ENCODE measurements around the gene CCHCR1. TPM values are rescaled to one million over a fixed set of nuclear protein-coding genes. Genes with fewer than 3 reads are reported as not detected.

Gene CCHCR1
- total RNA-seq, 1 experiment from 2014 or later: 31.3 TPM

DNA sequence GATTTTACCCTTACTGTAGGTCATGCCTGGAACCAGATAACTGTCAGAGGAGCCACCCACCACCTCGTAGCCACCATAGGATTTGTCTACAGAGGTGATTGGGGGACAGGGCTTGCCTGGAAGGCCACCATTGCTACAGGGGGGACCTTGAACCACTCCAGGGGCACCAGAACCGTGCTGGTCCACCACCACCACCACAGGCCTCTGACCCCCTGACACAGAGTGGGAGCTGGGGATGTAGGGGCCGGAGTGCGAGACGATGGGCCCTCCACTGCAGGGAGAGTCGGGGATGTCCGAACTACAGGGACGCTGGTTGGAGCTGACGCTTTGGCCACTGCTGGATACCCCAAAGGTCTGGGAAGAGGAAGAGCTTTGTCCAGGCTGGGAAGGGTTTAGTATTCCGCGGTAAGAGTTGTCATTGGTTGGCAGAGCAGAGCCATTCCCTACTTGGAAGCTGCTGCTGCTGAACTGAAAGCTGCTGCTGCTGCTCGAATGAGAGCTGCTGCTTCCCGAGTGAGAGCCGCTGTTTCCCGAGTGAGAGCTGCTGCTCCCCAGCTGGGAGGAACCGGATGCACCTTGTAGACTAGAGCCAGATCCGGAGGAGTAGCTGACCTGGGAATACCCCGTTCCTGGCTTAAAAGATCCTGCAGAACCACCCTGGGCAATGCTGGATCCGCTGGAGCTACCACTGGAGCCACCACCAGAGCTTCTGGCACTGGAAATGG lies 40.8 kb downstream of the CCHCR1 start:
- Histone ChIP-seq H4K20me1 (ENCODE audit: low read length) (no peaks in the 10 kb centered on the region), H3K27ac (ENCODE audit: low read length) (no peak overlapping the region), H3K4me2 (ENCODE audit: low read length) (0 out of 2 replicates have a peak overlapping the region, but pooled peaks have one; percentile 26), H3F3A (ENCODE audit: low read length, unreplicated experiment) (no peaks in the 10 kb centered on the region), H3K27me3 (ENCODE audit: low read length) (no peaks in the 10 kb centered on the region), H3K9me2 (replicated peaks; ENCODE audit: low read length) (no peaks in the 10 kb centered on the region), H3K79me2 (ENCODE audit: low read length) (peaks cover 26% of the 10 kb centered on the region), H2AFZ (ENCODE audit: low read length) (no peak overlapping the region), H3K9me3 (ENCODE audit: low read length) (no peaks in the 10 kb centered on the region), H3K4me3 (ENCODE audit: low read length) (no peak overlapping the region), H3K36me3 (ENCODE audit: low read depth, low read length) (no peaks in the 10 kb centered on the region), H3K9ac (ENCODE audit: low read length) (no peak overlapping the region), H3K4me1 (ENCODE audit: insufficient read depth, low read length) (peaks cover 36% of the 10 kb centered on the region)
- ATAC-seq (no peak), DNase-seq (no peak)
- ChIA-PET POLR2A (ENCODE audit: unreplicated experiment) (no interaction called here), CTCF (interaction anchor here (0.5 kb wide), 1 partner anchor 44 kb away, joined by 3 read pairs; no protein-coding TSS in a partner anchor)
- BruUV-seq (replicated peaks): no TSS peak
- intact Hi-C loops (cut with micrococcal nuclease): no loop called here
- TF ChIP-seq EZH2phosphoT487 (IDR thresholded peaks at IDR 0.05; ENCODE audit: borderline replicate concordance, low read length) (no peak), EZH2 (IDR thresholded peaks at IDR 0.05; ENCODE audit: low read length, unreplicated experiment) (no peak), CTCF (conservative IDR thresholded peaks at IDR 0.05; ENCODE audit: low read depth, low read length) (no peak)

- Histone ChIP-seq H3K36me3 (ENCODE audit: low read depth, low read length) (no peaks in the 10 kb centered on the region), H3K4me1 (ENCODE audit: insufficient read depth, low read length) (peaks cover 36% of the 10 kb centered on the region), H3K9me3 (ENCODE audit: low read length) (no peaks in the 10 kb centered on the region), H3K9ac (ENCODE audit: low read length) (no peak overlapping the region), H3K4me2 (ENCODE audit: low read length) (peak overlapping the region; percentile 84), H3K27me3 (ENCODE audit: low read length) (no peaks in the 10 kb centered on the region), H3F3A (ENCODE audit: low read length, unreplicated experiment) (no peaks in the 10 kb centered on the region), H3K79me2 (ENCODE audit: low read length) (peaks cover 26% of the 10 kb centered on the region), H2AFZ (ENCODE audit: low read length) (no peak overlapping the region), H4K20me1 (ENCODE audit: low read length) (no peaks in the 10 kb centered on the region), H3K9me2 (replicated peaks; ENCODE audit: low read length) (no peaks in the 10 kb centered on the region), H3K27ac (ENCODE audit: low read length) (no peak overlapping the region), H3K4me3 (ENCODE audit: low read length) (no peak overlapping the region)
- intact Hi-C loops (cut with micrococcal nuclease): loop anchor here (1.0 kb wide), 1 partner anchor 22 kb away; no protein-coding TSS in a partner anchor
- CTCF ChIA-PET: no interaction called here
- no TSS peak for BruUV-seq (replicated peaks)
- DNase-seq (no peak), ATAC-seq (no peak)
- POLR2A ChIA-PET (ENCODE audit: unreplicated experiment): no interaction called here
- no peak for TF ChIP-seq CTCF (conservative IDR thresholded peaks at IDR 0.05; ENCODE audit: low read depth, low read length)
- no peak for TF ChIP-seq EZH2 (IDR thresholded peaks at IDR 0.05; ENCODE audit: low read length, unreplicated experiment)
- TF ChIP-seq EZH2phosphoT487 (IDR thresholded peaks at IDR 0.05; ENCODE audit: borderline replicate concordance, low read length): no peak
These were observed 41.6 kb downstream of the CCHCR1 start for GRCh38 chr6:31115941-31116560.
